ENCODE measurements around the gene TOMM34. TPM values are rescaled to one million over a fixed set of nuclear protein-coding genes. Genes with fewer than 3 reads are reported as not detected.

The TOMM34 gene
- total RNA-seq, 3 donors from 2014 or later = 70.8 to 76.6 (median 71.6) TPM

DNA sequence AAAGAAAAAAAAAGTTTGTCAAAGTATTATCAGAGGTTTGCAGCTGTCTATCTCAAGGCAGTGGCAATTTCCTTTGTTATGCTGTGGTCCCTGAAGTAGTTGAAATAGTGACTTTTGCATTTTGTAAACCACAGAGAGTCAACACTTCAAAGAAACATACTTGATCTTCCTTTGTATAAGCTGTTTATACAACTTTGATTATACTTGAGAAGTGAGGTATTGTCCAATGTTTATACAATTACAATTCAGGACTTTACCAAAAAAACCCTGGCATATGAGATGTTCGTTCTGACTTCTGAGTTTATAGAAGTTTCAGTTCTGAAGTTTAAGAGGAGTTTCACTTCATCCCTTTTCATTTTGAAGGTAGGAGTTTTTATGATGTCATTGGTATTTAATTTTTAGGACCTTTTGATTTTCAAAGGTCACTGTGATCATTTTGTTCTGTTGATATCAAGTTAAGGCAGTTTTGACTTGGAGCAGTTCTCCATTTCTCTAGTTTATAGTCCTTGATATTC is 10.1 kb upstream of the TOMM34 start:
- Mint-ChIP-seq H3K4me1 (ENCODE audit: low read depth) (peaks cover 66% of the 10 kb centered on the region), H3K4me3 (peak overlapping the region; percentile 83), H3K36me3 (ENCODE audit: insufficient read depth) (peaks cover 35% of the 10 kb centered on the region), H3K9me3 (no peaks in the 10 kb centered on the region), H3K27me3 (ENCODE audit: low read depth) (no peaks in the 10 kb centered on the region)
- DNase-seq = no peak
- peak; percentile 3 to 4 for ATAC-seq

DNA sequence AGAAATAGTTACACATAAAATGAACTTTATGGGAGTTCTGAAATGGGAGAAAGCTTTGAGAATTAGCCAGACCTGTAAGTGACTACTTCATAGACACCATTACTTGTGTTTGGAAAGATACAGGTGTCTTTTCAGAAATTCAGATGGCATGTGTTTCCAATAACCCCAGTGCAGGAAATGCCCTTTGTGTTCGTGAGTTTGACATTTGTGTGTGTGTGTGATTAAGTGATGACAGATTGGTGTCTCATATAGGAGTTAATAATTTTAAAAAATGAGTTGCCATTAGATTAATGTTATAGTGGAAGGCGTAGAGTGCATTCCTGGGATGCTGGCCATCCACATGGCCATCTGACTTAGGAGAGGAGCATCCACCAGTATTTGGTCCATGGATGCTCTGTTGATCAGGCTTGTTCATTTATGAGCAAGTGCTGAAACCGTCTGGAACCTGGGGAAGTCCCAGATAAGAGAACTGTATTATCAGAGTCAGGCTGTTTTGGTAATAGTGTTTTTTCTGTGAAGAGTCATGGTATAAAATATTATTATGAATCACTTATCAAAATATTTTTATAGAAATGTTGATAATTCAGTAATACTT is 9.2 kb upstream of the TOMM34 start:
- DNase-seq (no peak), ATAC-seq (peak; percentile 12 to 14)
- no peaks in the 10 kb centered on the region for H3K9me3 Mint-ChIP-seq
- H3K4me1 Mint-ChIP-seq (ENCODE audit: low read depth) = peaks cover 58% of the 10 kb centered on the region
- peaks cover 26% of the 10 kb centered on the region for H3K36me3 Mint-ChIP-seq (ENCODE audit: insufficient read depth)
- peak overlapping the region; percentile 87 for H3K4me3 Mint-ChIP-seq
- H3K27me3 Mint-ChIP-seq (ENCODE audit: low read depth) = no peaks in the 10 kb centered on the region

DNA sequence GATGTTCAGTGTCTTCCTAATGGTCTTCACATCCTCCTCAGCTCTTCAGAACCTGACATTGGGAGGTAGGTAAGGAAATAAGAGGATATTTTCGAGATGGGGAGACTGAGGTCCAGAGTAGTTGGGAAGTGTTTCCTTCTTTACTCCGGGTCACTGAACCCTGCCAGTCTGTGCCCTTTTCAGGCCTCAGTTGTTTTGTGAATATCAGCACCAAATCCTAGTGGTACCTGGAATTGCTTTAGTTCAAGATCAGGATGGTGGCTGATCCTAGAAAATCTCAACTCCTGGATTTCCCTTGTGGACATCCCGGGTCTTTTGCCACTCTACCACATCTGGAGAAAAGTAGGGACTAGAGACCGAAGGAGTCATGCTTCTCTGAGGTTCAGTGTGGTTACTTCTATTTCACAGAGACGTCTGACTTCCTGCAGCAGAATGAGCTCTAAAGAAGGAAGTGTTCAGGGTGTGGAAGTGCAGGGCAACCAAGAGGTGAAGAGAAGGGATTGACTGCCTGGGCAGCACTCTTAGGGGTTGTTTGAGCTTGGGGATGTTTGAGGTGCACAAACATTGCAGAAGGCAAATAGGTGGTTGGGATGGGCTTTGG is 7.1 kb upstream of the TOMM34 start:
- DNase-seq (no peak), ATAC-seq (peak; percentile 11 to 22)
- H3K4me1 Mint-ChIP-seq (ENCODE audit: low read depth) = peaks cover 58% of the 10 kb centered on the region
- H3K27me3 Mint-ChIP-seq (ENCODE audit: low read depth) = no peaks in the 10 kb centered on the region
- H3K36me3 Mint-ChIP-seq (ENCODE audit: insufficient read depth) = peaks cover 10% of the 10 kb centered on the region
- peak overlapping the region; percentile 87 for H3K4me3 Mint-ChIP-seq
- no peaks in the 10 kb centered on the region for H3K9me3 Mint-ChIP-seq

DNA sequence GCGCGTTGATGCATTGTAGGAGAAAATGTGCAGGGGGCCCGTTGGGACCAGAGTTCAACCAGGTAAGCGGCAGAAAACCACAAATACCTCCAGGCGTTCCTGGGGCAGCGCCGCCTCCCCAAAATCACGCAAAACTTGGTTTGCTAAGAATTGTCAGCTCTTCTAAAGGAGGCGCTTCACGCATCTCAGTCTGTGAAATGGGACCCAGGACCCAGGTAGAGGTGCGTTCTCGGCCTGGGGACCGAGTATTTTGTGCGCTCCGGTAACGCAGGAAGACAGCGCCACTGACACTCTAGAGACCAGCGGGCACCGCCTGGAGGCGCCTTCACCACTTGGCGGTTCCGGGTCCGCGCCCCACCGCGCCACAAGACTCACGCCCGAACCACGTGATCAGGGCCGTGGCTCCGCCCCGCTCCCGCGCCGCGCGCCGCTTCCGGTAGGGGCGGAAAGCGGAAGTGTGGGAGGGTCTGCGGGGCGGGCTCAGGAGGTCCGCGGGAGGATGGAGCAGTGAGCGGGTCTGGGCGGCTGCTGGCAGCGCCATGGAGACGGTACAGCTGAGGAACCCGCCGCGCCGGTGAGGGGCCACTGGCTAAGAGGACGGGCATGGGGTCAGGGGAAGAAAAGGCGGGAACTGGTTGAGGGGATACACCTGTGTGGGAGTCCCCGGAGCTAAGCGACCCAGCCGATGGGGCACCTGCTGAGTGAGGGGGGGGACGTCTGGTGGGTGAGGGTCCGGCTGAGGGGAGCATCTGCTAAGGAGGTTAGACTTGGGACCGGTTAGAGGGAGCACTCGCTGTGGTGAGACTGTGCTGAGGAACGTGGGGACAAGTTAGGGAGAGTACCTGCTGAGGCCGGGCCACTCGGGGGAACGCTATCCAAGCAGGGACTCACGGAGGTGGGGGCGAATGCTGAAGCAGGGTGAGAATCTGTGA is 6.1 kb upstream of the TOMM34 start, which contains the start of gene STK4:
TSS of gene STK4 (plus strand) at position 483 of the 932 bp plus-strand sequence. CDS start at position 540, 57 bp downstream.
- Mint-ChIP-seq H3K36me3 (ENCODE audit: insufficient read depth) (peaks cover 10% of the 10 kb centered on the region), H3K27me3 (ENCODE audit: low read depth) (no peaks in the 10 kb centered on the region), H3K4me1 (ENCODE audit: low read depth) (peaks cover 58% of the 10 kb centered on the region), H3K9me3 (no peaks in the 10 kb centered on the region), H3K4me3 (peak within 1 kb of the TSS; percentile 87)
- DNase-seq = peak; percentile 95
- peak; percentile 75 to 81 for ATAC-seq

DNA sequence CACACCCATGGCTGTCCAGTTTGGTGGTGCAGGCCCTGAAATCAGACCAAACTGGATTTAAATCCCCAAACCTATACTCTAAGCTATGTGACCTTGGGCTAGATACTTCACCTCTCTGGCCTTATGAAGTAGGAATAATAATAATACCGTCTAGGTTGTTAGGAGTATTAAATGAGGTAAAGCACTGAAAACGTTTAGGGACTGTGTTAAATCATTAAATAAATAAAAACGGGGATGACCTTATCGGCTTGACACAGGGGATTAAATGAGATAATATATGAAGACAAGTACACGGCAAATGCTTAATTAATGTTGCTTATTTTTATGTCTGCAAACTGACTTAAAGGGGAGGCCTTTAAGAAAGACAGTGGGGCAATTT is 5.4 kb upstream of the TOMM34 start:
- H3K4me3 Mint-ChIP-seq = peak overlapping the region; percentile 87
- no peak for DNase-seq
- ATAC-seq = no peak
- no peaks in the 10 kb centered on the region for H3K9me3 Mint-ChIP-seq
- peaks cover 10% of the 10 kb centered on the region for H3K36me3 Mint-ChIP-seq (ENCODE audit: insufficient read depth)
- H3K4me1 Mint-ChIP-seq (ENCODE audit: low read depth) = peaks cover 59% of the 10 kb centered on the region
- H3K27me3 Mint-ChIP-seq (ENCODE audit: low read depth) = no peaks in the 10 kb centered on the region

DNA sequence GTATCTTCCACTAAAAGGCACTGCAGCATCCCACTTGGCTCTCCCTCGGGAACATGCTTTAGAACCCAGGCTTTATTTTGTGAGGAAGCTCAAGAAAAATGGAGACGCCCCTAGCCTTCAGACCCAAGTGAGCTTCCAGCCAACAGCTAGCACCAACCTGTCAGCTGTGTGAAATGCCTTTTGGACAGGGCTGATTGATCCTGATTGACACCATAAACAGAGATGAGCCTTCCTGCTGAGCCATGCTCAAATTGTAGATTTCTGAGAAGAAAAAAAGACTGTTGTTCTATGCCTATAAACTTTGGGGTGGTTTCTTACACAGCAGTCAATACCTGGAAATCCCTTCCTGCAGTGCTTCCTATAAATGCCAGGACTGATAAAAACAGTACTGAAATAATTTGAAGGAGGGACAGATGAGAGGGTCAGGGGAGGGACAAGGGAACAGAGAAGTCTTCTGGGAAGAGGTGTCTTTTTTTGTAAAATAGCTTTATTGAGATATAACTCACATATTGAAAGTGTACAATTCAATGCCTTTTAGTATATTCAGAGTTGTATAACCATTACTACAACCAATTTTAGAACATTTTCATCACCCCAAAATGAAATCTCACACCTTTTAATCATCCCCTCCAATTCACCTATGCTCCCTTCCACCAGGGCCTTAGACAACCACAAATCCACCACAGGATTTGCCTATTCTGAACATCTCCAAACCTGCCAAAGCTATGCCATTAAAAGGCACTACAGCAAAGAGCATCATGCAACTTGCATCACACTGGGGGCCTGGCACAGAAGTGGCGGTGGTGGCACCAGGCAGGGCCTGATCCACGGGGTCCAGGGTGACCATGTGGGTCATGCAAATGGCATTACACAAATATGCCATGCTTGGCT is 3.4 kb upstream of the TOMM34 start:
- no peak for DNase-seq
- Mint-ChIP-seq H3K4me3 (no peak overlapping the region), H3K4me1 (ENCODE audit: low read depth) (peaks cover 57% of the 10 kb centered on the region), H3K27me3 (ENCODE audit: low read depth) (no peaks in the 10 kb centered on the region), H3K36me3 (ENCODE audit: insufficient read depth) (peaks cover 11% of the 10 kb centered on the region), H3K9me3 (no peaks in the 10 kb centered on the region)
- ATAC-seq = no peak

DNA sequence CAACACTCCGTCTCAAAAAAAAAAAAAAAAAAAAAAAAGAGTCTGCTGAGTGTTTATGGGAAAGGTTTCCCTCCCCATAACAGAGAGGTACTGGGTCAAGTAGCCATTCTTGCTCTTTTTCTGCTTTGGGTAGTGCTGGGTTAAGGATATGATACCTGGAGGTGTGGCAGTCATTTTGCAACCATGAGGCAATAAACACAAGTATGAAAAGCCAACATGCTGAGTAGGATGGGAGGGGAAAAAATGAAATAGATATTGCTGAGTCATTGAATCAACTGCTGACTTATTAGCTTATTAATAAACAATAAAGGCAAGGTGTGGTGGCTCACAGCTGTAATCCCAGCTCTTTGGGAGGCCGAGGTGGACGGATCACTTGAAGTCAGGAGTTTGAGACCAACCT is 2.3 kb upstream of the TOMM34 start:
- Mint-ChIP-seq H3K27me3 (ENCODE audit: low read depth) (no peaks in the 10 kb centered on the region), H3K4me1 (ENCODE audit: low read depth) (peaks cover 63% of the 10 kb centered on the region), H3K9me3 (no peaks in the 10 kb centered on the region), H3K36me3 (ENCODE audit: insufficient read depth) (peaks cover 17% of the 10 kb centered on the region), H3K4me3 (no peak overlapping the region)
- no peak for DNase-seq
- no peak for ATAC-seq

DNA sequence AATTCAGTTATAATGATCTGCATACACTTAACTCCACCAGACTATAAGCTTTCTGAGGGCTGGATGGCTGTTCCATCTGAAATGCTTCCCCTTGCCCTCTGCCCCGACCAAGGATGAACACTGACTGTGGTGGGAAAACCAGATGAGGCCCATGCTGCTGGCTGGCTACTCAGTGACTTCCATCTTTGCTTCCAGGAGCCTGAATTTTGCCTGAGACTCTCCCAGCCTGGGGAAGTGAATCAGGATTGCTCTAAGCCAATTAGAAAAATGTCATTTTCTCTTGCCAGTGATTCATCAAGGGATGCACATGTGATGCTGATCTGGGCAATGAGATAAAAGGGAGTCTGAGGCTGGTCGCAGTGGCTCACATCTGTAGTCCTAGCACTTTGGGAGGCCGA is 1.7 kb upstream of the TOMM34 start:
- Mint-ChIP-seq H3K9me3 (no peaks in the 10 kb centered on the region), H3K27me3 (ENCODE audit: low read depth) (no peaks in the 10 kb centered on the region), H3K4me1 (ENCODE audit: low read depth) (peaks cover 66% of the 10 kb centered on the region), H3K4me3 (no peak overlapping the region), H3K36me3 (ENCODE audit: insufficient read depth) (peaks cover 17% of the 10 kb centered on the region)
- no peak for ATAC-seq
- DNase-seq = no peak

DNA sequence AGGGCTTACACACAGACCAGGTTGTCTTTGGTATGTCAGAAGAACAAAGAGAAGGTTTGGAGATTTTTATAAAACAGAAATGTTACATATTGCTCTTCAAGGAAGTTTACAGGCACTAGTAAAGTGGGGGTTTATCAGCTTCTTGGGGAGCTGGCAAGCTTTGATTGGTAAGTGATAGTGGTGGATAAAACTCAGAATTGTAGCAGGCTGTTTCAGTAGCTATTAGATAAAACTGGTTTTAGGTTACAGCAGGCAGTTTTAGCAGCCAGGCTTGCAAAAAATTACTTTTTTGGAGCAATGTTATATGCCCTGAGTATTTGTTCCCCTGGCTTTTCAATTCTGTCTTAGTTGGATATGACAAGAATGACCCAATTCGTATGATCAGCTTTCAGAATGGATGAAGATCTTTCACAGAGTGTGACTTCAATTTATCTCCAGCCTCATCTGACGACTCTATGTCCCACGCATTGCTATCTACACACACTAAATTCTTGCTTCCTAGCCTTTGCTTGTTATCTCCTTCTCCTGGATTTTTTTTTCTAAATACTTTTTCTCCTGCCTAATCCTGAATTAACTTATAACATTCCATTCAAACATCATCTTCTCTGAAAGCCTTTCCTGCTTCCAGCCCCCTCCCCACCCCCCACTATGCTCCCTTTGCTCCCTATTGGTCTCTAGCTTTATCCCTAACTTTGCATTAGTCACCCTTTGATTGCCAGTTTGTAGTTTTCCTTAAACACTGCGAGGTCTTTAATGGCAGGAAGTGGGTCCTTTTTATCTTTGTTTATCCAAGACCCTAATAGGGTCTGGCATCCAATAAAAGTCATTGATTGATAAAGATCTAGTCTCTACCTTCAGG is 1.0 kb upstream of the TOMM34 start:
- no peaks in the 10 kb centered on the region for H3K9me3 Mint-ChIP-seq
- peaks cover 70% of the 10 kb centered on the region for H3K4me1 Mint-ChIP-seq (ENCODE audit: low read depth)
- DNase-seq (no peak), ATAC-seq (no peak)
- H3K4me3 Mint-ChIP-seq = peak overlapping the region; percentile 98
- H3K36me3 Mint-ChIP-seq (ENCODE audit: insufficient read depth) = peaks cover 21% of the 10 kb centered on the region
- H3K27me3 Mint-ChIP-seq (ENCODE audit: low read depth) = no peaks in the 10 kb centered on the region

DNA sequence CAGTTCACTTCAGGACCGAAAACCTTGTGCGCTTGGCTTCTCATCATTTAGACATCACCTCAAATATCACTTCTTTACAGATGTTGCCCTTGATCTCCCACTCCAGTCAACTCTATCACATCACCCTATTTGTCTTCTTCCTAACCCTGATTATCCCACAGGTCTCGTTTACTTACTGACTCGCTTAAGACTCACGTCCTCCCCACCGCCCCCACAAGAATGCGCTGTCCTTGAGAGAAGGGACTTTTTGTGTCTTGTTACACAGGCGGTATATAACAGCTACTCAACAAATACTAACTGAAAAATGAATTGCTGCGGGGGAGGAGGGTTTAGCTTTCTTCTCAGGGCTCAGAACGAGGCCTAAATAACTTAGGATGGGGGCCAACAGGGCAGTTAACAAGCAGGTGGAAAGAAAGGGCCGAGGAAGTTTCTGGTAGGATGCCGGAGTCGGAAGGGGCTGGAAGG is 527 bp downstream of the TOMM34 start:
- ATAC-seq = peak; percentile 83 to 86
- Mint-ChIP-seq H3K27me3 (ENCODE audit: low read depth) (no peaks in the 10 kb centered on the region), H3K36me3 (ENCODE audit: insufficient read depth) (peaks cover 32% of the 10 kb centered on the region), H3K9me3 (no peaks in the 10 kb centered on the region), H3K4me1 (ENCODE audit: low read depth) (peaks cover 69% of the 10 kb centered on the region), H3K4me3 (peak overlapping the region; percentile 98)
- peak; percentile 75 for DNase-seq

DNA sequence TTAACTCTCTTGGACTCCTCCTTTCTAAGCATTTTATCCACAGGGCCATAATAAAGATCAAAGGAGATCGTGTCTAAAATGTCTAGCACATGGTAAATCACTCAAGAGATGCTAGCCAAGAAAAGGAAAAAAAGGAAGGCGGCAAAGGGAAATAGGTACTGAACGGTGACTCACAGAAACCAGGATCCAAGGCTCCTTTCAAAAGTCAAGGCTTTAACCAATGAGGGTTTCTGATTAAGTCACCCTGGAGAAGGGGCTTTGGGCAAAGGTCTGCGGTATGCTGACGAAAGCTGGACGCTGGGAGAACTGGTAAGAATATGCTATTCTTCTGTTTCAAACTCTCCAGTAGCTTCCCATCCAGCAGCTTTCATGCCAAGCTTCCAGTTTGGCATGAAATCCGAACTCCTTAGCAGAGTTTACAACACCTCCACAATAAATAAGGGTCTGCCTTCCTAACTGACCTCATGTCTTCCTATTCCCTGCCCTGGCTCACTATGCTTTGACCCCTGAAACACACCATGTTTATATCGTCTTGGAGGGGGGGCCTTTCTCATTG is 1.0 kb downstream of the TOMM34 start:
- H3K9me3 Mint-ChIP-seq = no peaks in the 10 kb centered on the region
- H3K36me3 Mint-ChIP-seq (ENCODE audit: insufficient read depth) = peaks cover 36% of the 10 kb centered on the region
- H3K4me3 Mint-ChIP-seq = peak overlapping the region; percentile 98
- peak in 1 of 2 donors; percentile 8 for ATAC-seq
- H3K27me3 Mint-ChIP-seq (ENCODE audit: low read depth) = no peaks in the 10 kb centered on the region
- DNase-seq = no peak
- H3K4me1 Mint-ChIP-seq (ENCODE audit: low read depth) = peaks cover 69% of the 10 kb centered on the region

DNA sequence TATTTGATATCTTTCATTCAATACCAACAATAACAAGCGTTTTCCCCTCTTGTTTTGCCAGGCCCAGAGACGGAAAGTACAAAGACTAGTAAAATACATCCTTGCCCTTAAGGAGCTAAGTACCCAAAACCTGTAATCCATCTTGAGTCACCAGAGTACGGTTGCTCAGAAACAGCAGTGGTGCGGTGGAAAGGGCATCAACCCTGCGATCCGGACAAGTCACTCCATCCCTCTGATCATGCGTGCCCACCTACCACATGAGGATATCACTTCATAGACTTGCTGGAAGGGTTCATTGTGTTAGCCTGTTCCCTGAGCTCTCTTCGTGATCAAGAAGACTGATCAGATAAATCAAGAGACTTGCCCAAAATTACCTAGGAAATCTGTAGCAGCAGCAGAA is 1.9 kb downstream of the TOMM34 start:
- Mint-ChIP-seq H3K4me3 (peak overlapping the region; percentile 98), H3K9me3 (no peaks in the 10 kb centered on the region), H3K36me3 (ENCODE audit: insufficient read depth) (peaks cover 45% of the 10 kb centered on the region), H3K4me1 (ENCODE audit: low read depth) (peaks cover 69% of the 10 kb centered on the region), H3K27me3 (ENCODE audit: low read depth) (no peaks in the 10 kb centered on the region)
- ATAC-seq (no peak), DNase-seq (no peak)

DNA sequence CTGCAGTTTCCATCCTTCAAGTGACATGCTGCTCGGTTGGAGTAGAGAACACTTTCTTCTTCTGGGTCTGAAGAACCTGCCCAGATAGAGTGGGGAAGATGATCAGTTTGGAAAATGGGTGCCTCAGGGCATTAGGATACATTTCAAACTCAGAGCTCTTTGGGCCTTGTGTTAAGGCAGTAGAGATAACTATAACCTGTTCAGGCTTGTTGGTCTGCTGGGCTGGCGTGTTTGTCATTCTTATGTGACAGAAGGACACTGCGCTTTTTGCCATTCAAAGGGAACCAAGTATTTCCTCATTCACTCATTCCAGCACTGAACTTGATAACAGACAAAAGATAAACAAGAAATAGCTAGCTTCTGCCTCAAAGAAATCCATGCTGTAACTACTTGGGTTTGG is 3.8 kb downstream of the TOMM34 start:
- peaks cover 63% of the 10 kb centered on the region for H3K36me3 Mint-ChIP-seq (ENCODE audit: insufficient read depth)
- ATAC-seq (no peak), DNase-seq (no peak)
- peaks cover 64% of the 10 kb centered on the region for H3K4me1 Mint-ChIP-seq (ENCODE audit: low read depth)
- H3K27me3 Mint-ChIP-seq (ENCODE audit: low read depth) = no peaks in the 10 kb centered on the region
- H3K4me3 Mint-ChIP-seq = no peak overlapping the region
- no peaks in the 10 kb centered on the region for H3K9me3 Mint-ChIP-seq
